CD4-positive, alpha-beta T cell treated with Interleukin-4 for 4 hours (primary cell): Measurements from ENCODE around the gene USP49.
"Not testable (repeated sequence)": the region's sequence is repeated elsewhere in the genome, so short reads cannot be mapped to it uniquely, and the experiment has no call there.

Experiments
- DNase-seq: peaks from one replicate; pipeline ENCODE4 v3.0.0-alpha.2; 2020

Gene USP49

GRCh38 chr6:41895300-41896233 is at the start of gene USP49:
TSS of gene USP49 (minus strand) at chr6:41895375. CDS start at chr6:41806983, 88,392 bp downstream.
- peak; percentile 78 for DNase-seq

- DNase-seq: no peak
These were observed 48.3 kb upstream of the USP49 start for GRCh38 chr6:41943456-41943855.

GRCh38 chr6:41942882-41943281 is 47.7 kb upstream of the USP49 start:
- DNase-seq: not testable (repeated sequence)

GRCh38 chr6:41942067-41942851 is 47.1 kb upstream of the USP49 start:
- peak; percentile 40 for DNase-seq

DNA sequence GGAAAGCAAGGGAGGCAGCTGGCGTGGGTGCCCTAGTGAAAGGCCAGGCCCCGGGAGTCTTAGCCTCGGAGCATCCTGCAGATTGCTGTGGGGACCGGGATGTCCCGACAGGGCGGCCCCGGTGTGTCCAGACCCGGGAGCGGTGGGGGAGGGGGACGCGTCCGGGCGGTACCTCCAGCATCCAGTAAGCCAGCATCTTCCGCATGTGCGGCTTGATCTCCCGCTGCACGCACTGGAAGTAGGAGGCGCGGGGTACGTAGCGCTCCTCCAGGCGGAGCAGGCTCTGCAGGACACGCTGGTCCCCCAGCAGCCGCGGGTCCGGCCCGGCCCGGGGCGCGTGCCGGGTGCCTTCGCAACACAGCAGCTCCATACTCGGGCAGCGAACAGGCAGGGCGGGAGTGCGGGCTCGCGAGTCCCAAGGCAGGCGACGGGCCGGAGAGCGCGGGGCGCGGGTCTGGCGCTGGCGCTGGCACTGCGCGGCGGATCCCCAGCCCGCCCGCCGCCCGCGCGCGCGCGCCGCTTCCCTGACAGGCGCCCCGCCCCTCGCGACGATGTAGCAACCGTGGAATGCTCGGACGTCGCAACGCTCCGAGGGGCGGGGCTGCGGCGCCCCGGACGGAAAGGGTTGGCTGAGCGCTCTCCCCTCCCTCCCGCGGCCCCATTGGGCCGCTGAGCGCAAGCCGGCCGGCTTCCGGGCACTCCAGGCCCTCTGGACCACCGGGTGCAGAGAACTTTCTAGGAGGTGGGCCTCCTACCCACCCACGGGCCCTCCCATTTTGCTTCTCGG is 46.3 kb upstream of the USP49 start, which contains the start of gene CCND3:
Gene CCND3, minus strand, starts transcription at position 529 of the 787 bp plus-strand sequence. Its CDS starts 159 bp downstream, at position 370.
- peak; percentile 79 for DNase-seq

DNA sequence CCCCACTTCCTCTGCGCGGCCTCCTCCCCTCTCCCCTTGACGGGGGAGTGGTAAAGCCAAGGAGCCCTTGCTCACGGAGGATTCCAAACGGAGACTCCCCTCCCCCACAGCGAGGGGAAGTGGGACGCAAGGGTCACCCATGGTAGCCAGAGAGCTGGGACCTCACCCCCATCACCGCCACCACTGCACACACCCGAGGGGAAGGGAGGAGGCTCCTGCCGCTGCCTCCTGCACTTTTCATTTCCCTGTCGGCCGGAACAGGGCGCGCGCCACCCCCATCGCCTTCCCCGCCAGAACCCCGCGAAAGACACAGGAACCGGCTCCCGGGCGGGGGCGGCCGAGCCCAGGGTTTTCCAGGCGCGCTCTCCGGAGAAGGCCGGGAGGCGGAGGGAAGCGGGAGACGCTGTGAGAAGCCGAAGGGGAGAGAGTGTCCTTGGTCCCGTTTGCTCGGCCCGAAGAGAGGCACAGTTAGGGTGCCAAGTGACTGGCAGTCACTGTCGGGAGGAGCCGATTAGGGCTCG is 45.6 kb upstream of the USP49 start:
- peak; percentile 42 for DNase-seq

DNA sequence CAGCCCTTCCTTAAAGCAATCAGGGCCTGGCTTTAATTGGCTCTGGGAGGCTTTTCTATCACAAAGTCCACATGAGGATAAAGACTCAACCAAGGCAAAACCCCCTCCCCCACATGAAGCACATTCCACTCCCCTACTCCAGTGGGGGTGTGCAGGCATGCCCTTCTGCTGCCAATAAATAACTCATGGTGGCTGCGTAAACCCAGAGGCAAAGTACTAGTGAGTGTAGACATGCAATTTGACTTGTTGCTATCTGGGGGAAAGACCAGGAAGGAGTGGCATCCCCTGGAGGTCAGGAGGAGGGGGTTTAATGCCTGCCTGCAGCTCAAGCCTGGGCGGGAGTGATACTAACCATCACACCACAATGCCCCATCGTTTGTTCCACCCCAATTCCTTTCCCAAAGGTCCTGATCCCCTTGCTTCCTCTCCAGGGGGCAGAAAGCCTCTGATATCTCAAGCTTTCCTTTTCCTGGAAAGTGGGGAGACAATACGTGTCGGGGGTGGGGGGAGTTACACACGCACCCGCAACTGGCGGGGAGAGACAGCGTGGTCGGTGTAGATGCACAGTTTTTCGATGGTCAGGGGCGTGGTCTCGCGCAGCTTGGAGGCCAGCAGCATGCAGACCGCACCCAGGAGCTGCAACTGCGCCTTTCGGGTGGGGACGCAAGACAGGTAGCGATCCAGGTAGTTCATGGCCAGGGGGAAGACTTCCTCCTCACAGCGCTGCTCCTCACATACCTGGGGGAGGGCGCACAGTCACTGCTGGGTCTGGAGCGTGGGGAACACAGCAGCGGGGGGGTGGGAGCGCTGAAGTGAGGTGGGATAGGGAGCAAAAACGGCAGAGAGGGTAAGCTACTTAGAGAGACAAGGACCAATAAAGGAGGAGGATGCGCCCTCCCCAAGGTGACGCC is 44.9 kb upstream of the USP49 start:
- DNase-seq: no peak

GRCh38 chr6:41939176-41939847 is 44.1 kb upstream of the USP49 start:
- no peak for DNase-seq

- no peak for DNase-seq
These were observed 43.5 kb upstream of the USP49 start for GRCh38 chr6:41938590-41939175.

DNA sequence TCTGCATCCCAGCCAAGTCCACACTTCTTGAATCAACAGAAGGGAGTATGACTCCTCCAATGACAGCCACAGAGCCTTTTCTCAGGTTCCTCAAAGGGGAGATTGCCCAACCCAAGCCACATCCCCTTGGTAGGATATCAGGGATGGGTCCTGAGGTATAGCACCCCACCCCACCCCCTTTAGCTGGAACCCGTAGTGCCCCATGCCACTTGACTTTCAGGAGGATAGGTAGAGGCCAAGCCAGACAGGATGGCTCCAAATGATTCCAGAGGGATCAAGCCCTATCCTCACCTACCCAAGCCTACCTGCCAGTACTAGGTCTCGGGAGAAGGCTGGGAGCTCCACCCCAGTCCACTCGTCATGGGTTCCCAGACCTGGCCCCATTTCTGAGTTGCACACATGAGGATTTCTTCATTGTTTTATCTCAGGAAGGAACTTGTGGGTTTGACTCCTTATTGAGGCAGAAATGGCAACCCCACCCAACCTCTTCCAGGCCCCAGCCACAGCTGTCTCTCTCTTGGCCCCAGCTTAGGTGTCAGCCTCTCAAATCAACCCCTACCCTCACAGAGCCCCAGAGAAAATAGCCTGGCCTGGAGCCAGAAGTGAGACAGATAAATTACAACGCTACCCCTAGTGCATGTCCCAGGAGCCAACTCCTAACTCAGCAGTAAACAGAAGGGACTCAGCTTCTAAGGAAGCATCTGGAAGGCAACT is 42.8 kb upstream of the USP49 start:
- DNase-seq: peak; percentile 79

DNA sequence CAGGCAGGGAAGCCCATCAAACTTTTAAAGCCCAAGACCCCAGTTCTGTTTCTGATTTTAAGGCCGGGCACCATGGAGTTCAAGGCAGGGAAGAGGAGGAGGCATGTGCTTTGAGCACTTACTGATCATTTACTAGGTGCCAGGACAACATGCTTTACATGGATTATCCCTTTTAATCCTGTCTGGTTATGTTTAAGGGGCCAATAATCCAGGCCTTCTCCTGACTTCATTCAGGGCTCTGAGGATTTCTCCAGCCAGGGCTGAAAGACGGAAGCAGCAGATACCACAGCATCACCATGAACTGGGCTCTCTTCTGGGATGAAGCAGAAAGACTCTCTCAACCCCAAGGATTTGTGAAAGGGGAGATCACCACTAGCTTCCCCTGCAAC is 42.3 kb upstream of the USP49 start:
- no peak for DNase-seq

DNA sequence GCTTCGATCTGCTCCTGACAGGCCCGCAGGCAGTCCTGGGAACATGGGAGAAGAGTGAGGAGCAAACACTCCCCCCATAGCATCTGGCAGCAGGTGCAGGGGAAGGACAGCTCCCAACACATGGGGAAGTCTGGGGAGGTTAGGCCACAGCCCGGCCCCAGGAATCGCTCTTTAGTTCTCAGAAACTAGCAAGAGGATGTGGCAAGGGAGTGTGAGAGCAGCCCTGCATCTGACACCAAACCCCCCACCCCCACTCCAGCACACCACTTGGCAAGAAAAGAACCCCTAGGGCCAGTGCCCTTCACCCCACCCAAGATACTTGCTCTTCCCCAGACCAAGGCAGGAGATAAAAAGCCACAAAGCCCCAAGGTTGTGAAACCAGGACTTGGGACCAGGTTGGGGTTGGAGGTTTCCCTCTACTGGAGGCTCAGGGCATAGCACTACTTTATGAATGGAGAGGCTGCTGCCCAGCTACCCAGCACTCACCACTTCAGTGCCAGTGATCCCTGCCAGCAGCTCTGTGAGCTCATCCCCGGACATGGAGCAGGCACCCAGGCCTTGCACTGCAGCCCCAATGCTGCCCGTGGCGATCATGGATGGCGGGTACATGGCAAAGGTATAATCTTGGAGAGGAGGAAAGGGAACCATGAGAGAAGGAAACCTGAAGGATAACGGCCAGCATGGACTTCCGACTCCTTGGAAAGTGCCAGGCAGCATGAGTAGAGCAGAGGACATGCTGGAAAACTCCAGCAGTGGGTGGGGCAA is 41.1 kb upstream of the USP49 start:
- DNase-seq: peak; percentile 89

GRCh38 chr6:41935685-41936072 is 40.5 kb upstream of the USP49 start:
- DNase-seq: no peak

GRCh38 chr6:41935193-41935574 is 40.0 kb upstream of the USP49 start:
- DNase-seq: no peak

- no peak for DNase-seq
These were observed 39.4 kb upstream of the USP49 start for GRCh38 chr6:41934278-41935192.

- no peak for DNase-seq
These were observed 37.2 kb upstream of the USP49 start for GRCh38 chr6:41932378-41932777.

GRCh38 chr6:41931792-41932191 is 36.6 kb upstream of the USP49 start:
- no peak for DNase-seq

DNA sequence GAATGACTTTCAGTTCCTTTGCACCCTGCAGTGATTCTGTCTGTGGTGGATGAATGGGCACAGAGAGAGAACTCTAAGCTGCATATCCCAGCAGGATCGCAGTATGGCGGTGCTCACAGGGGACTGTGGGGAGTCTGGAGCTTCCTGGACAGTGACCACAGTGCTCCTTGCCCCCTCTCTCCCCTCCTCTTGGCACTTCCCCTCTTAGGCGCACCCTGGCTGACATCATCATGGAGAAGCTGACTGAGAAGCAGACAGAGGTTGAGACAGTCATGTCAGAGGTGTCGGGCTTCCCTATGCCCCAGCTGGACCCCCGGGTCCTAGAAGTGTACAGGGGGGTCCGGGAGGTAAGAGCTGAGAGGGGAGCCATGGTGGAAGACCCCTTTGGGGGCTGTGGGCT is 34.7 kb upstream of the USP49 start:
- no peak for DNase-seq
